SHP77 treated with DMSO at 0.1 percent for 48 hours (cell line): ENCODE results near the gene NALCN.

ENCODE experiments used
- DNase-seq: peaks from one replicate; lab custom pipeline; 2025; lab: John Stamatoyannopoulos, UW

The NALCN gene

GRCh38 chr13:101416181-101417042, at the start of gene NALCN:
TSS of gene NALCN (minus strand) at chr13:101416508. CDS start at chr13:101399126, 17,382 bp downstream.
- no peak for DNase-seq

- no peak for DNase-seq
Measured at GRCh38 chr13:101465877-101466276, 49.6 kb upstream of the NALCN start.

GRCh38 chr13:101457176-101457575, 40.9 kb upstream of the NALCN start:
- no peak for DNase-seq

- no peak for DNase-seq
Measured at GRCh38 chr13:101455863-101456262, 39.6 kb upstream of the NALCN start.

- no peak for DNase-seq
Measured at GRCh38 chr13:101454767-101455166, 38.5 kb upstream of the NALCN start.

GRCh38 chr13:101453784-101454201, 37.5 kb upstream of the NALCN start:
- DNase-seq: no peak

- DNase-seq: no peak
Measured at GRCh38 chr13:101452519-101453485, 36.5 kb upstream of the NALCN start, which contains the start of gene ITGBL1. TSS of gene ITGBL1 (plus strand) at chr13:101452675. CDS start at chr13:101452834, 159 bp downstream.

GRCh38 chr13:101451641-101452040, 35.3 kb upstream of the NALCN start:
- no peak for DNase-seq

- DNase-seq: no peak
Measured at GRCh38 chr13:101450749-101451130, 34.4 kb upstream of the NALCN start.

GRCh38 chr13:101449790-101450748, 33.8 kb upstream of the NALCN start:
- no peak for DNase-seq

GRCh38 chr13:101447852-101448251, 31.5 kb upstream of the NALCN start:
- no peak for DNase-seq

GRCh38 chr13:101434486-101434885, 18.2 kb upstream of the NALCN start:
- DNase-seq: no peak

GRCh38 chr13:101433895-101434294, 17.6 kb upstream of the NALCN start:
- no peak for DNase-seq

- DNase-seq: no peak
Measured at GRCh38 chr13:101429733-101430132, 13.4 kb upstream of the NALCN start.

GRCh38 chr13:101425623-101426022, 9.3 kb upstream of the NALCN start:
- DNase-seq: no peak

- no peak for DNase-seq
Measured at GRCh38 chr13:101425156-101425471, 8.8 kb upstream of the NALCN start.

GRCh38 chr13:101424381-101425155, 8.3 kb upstream of the NALCN start:
- no peak for DNase-seq

- no peak for DNase-seq
Measured at GRCh38 chr13:101423872-101424271, 7.6 kb upstream of the NALCN start.

GRCh38 chr13:101417501-101417900, 1.2 kb upstream of the NALCN start:
- DNase-seq: no peak

- no peak for DNase-seq
Measured at GRCh38 chr13:101417043-101417406, 717 bp upstream of the NALCN start.
